ENCODE data around the gene ASB10.

Gene ASB10

DNA sequence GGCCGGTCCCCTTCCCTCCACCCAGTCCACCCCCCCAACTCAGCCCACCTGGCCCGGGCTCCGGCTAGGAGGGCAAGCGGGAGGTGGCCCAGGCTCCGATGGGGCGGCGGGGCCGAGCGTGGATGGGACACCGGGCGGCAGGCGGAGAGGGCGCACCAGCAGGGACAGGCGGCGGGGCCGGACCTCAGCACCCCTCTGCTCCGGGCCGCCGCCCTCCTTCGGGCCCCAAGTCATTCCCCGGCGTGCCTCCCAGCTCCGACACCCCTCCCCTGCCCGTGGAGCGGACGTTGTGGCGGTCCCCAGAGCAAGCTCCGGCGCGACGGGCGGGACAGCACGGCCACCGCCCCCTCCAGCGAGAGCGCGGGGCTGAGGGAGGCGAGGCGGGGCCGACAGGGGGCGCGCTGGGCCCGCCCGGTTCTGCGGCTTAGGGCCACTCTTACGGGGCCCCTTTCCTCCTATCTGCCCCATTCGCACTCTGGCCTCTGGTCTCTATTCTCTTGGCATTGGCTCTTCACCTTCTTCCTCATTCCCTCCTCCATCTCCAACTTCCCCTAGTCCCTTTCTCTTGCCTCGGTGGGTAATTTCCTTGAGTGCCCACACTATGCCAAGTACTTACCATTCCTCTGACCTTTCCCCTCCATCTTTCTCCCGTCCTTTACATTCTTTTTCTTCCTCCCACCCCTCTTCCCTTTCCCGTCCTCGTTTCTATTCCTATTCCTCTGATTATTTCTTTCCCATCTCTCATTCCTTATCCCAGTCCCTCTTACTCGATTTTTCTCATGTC, 18.9 kb downstream of the ASB10 start:
- Mint-ChIP-seq H3K4me3 (peak overlapping the region; percentile 75), H3K27ac (no peak overlapping the region), H3K36me3 (no peaks in the 10 kb centered on the region), H3K27me3 (peaks cover 48% of the 10 kb centered on the region), H3K4me1 (peaks cover 22% of the 10 kb centered on the region), H3K9me3 (no peaks in the 10 kb centered on the region)
- peak; percentile 80 for ATAC-seq

DNA sequence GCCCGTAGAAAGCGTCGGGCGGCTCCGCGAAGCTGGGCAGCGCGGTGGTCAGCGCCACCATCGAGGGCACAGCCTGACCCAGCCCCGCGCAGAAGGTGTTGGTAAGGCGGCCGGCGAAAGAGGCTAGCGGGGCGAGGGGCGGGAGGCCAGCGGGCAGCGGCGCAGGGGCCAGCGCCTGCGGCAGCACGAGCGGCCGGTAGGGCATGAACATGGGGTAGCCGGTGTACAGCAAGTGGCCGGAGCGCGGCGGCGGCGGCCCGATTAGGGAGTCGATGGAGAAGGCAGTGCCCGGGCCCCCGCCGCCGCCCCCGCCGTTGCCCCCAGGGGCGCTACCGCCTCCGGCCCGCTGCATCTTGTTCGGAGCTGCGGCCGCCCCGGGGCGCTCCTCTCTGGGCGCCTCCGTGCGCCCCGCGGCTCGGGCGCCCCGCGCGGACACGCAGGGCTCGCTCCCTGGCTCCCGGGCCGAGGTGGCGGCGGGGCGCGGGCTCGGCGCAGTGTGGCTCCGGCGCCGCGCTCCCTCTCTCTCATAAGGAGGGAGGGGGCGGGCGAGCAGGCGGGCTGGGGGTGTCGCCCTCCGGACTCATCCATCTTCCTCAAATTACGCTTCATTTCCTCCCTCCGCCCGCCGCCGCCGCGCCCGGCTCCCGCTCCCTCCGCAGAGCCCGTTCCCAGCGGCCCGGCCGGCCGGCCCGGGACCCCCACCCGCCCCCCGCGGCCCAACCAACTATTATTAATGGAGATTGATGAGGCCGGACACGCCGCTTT, 19.7 kb downstream of the ASB10 start, which contains the start of gene GBX1:
GBX1 (minus strand) TSS at position 498 of the 765 bp plus-strand sequence; CDS start at position 352, 146 bp downstream.
- H3K9me3 Mint-ChIP-seq: no peaks in the 10 kb centered on the region
- peak within 1 kb of the TSS; percentile 75 for H3K4me3 Mint-ChIP-seq
- peaks cover 40% of the 10 kb centered on the region for H3K27me3 Mint-ChIP-seq
- ATAC-seq: peak; percentile 48
- no peaks in the 10 kb centered on the region for H3K36me3 Mint-ChIP-seq
- peaks cover 16% of the 10 kb centered on the region for H3K4me1 Mint-ChIP-seq
- H3K27ac Mint-ChIP-seq: no peak within 1 kb of the TSS

DNA sequence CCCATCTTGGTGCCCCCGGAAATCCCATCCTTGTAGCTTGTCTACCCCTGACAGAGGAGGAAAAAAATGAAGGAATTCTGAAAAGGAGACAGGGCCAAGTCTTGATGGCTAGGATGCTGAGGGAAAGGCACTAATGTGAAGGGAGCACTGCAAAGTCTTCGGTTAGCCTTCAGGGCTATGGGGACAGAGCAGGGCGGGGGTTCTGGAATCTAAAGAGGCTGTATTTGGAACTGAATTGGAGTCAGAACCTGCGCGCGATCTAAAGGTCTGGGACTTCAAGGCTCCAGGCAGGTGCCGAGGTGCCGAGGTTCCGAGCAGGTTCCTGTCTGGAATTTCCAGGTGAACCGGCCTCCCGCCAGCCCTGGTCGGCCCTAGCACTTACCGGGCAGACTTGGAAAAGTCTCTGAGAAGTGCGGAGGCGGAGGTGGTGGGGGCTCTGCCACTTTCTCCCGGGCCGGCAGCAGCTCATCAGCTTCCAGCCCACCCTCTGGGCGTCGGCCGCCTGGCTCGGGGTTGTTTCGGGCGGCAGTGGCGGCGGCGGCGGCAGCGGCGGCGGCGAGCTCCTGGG, 20.3 kb downstream of the ASB10 start:
- peaks cover 33% of the 10 kb centered on the region for H3K27me3 Mint-ChIP-seq
- no peaks in the 10 kb centered on the region for H3K36me3 Mint-ChIP-seq
- ATAC-seq: no peak
- H3K9me3 Mint-ChIP-seq: no peaks in the 10 kb centered on the region
- peak overlapping the region; percentile 42 for H3K4me3 Mint-ChIP-seq
- peaks cover 14% of the 10 kb centered on the region for H3K4me1 Mint-ChIP-seq
- H3K27ac Mint-ChIP-seq: no peak overlapping the region

DNA sequence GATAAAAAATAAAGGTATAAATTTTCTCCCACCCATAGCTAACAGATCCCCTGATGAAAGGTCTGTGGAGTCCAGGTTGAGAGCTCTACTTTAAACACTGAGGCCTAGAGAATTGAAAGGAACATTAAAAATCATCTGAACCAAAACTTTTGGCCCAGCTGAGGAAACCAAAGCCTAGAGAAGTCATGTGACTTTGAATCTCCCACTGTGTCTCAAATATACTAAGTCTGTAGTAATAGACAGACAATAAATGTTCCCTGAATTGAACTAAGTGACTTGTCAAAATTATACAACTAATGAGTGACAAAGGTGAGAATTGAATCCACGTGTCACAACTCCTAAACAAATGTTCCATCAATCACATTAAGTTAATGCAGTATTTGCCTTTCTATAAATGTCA, 25.3 kb downstream of the ASB10 start:
- Mint-ChIP-seq H3K4me3 (no peak overlapping the region), H3K27ac (no peak overlapping the region), H3K9me3 (no peaks in the 10 kb centered on the region), H3K4me1 (peaks cover 4% of the 10 kb centered on the region), H3K36me3 (no peaks in the 10 kb centered on the region), H3K27me3 (no peaks in the 10 kb centered on the region)
- ATAC-seq: no peak

DNA sequence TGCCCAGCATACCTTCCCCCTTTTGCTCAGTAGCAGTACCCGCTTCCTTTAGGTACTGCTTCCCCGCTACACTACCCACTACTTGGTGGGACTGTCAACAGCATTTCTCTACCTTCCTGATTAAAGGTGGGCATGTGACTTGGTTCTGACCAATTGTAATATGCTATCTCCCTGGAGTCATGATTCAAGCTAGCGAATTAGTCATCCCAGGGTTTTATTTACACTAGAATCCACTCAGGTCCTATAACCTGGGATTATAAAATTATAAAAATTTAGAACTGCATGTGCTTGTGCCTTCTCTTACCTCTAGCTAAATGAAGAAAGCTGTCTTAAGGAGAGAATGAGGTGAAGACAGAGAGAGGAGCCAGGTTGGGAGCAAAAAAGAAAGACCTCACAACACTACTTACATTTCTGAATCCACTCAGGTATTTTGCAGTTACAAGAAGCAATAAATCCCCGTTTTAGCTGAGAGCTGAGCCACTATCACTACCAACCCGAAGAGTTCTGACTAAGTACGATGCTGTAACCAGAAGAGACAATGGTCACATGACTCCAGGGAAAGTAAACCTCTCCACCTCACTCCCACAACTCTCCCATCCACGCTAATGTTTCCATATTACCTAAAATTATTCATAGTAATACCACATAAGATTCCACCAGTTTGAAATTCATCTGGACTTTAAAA, 29.3 kb downstream of the ASB10 start:
- no peak overlapping the region for H3K4me3 Mint-ChIP-seq
- H3K4me1 Mint-ChIP-seq: no peaks in the 10 kb centered on the region
- H3K27me3 Mint-ChIP-seq: peaks cover 14% of the 10 kb centered on the region
- no peaks in the 10 kb centered on the region for H3K36me3 Mint-ChIP-seq
- no peak for ATAC-seq
- H3K27ac Mint-ChIP-seq: no peak overlapping the region
- H3K9me3 Mint-ChIP-seq: no peaks in the 10 kb centered on the region

DNA sequence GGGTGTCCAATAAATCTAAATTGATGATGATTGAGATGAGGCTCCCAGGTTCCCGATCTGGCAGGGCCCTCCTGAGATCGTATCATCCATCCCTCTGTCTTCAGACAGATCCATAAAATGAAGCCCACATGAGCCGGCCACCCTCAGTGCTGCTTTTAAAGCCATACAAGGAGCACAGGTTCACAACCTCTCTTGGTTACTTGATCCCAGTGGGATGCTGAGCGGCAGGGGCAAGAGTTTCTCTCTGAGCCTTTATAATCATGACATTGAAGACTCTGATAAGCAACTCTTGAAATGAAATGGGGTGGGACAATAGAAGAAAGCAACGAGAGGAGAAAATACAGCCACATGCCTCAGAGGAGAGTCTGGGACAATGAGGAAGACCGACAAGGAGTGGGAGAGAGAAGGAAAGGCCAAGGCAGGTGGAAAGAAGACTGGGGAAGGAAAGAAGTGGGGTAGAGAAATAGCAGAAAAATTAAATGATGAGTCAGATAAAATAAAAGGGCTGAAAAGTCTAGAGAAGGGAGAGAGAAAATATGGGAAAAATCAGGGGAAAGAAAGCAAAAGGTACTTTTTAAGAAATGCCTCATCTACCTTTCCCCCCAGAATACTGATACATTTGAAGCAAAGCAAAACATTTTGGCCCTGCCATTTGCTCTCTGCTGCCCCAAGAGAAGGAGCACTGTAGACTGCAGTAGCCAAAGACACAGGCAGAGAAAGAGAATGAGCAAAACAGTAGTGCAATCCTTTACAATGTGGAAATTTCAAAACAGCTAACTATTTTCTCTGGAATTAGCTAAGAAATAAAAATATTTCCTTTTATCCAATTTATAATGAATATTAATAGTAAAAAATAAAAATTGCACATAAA, 34.2 kb downstream of the ASB10 start:
- Mint-ChIP-seq H3K4me3 (no peak overlapping the region), H3K4me1 (no peaks in the 10 kb centered on the region), H3K9me3 (no peaks in the 10 kb centered on the region), H3K36me3 (no peaks in the 10 kb centered on the region), H3K27me3 (peaks cover 14% of the 10 kb centered on the region), H3K27ac (no peak overlapping the region)
- no peak for ATAC-seq

DNA sequence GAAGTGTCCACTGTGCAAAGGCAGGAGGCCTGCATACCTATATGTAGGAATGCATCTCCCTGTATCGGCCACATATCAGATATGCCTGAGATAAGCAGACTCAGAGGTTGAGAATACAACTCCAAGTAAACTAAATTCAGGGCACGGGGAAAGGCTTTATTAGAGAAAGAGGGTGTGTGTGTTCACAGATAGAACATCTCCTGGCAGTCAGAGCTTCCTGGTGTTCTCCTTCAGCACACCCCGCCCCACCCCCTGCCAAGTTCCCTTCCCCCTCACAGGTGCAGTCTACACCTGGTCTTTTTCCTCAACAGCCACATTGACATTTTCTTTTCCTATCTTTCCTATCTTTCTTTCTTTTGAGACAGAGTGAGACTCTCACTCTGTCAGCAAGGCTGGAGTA, 36.7 kb downstream of the ASB10 start:
- H3K9me3 Mint-ChIP-seq: no peaks in the 10 kb centered on the region

DNA sequence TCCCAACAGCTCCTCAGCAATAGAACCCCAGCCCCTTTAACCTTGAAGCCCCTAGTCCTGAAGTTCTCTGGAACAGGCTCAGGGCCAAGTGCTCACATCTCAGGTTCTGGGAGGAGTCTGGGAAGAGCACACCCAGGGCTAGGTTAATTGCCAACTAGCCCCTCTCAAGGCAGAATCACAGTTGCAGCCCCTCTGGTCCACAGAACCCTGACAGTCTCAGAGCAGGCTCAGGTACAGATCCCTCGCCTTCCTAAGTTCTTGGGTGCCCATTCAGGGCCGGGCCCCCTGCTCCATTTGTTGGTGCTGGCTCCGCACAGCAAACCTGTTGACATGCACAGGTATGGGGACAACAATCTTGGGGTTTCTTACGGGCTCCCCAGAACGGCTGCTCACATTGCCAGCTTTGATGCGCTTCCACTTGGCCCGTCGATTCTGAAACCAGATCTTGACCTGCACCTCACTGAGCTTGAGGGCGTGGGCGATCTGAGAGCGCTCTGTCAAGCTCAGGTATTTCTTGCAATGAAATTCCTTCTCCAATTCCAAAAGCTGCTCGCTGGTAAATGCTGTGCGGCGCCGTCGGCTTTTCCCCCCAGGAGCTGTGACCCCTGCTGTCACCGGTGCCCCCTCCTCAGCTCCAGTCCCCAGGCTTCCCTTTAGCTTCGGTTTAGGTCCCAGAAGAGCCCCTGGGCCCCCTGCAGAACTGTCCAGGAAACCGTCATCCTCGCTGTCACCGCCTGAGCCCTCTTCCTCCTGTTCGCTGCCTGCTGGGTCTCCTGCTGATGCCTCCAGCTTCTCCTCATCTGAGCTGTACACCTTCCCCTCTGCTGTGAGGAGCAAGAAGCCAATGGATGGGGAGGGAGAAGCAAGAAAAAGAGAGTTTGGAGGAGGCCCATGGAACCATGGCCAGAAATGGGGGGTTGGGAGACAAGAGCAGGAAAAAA, 38.5 kb downstream of the ASB10 start:
- H3K36me3 Mint-ChIP-seq: peaks cover 11% of the 10 kb centered on the region
- no peaks in the 10 kb centered on the region for H3K4me1 Mint-ChIP-seq
- ATAC-seq: no peak
- no peaks in the 10 kb centered on the region for H3K27me3 Mint-ChIP-seq
- H3K4me3 Mint-ChIP-seq: no peak overlapping the region
- no peak overlapping the region for H3K27ac Mint-ChIP-seq
- H3K9me3 Mint-ChIP-seq: no peaks in the 10 kb centered on the region

More for the DNA sequence above, 36.7 kb downstream of the ASB10 start:
- H3K27ac Mint-ChIP-seq: no peak overlapping the region
- ATAC-seq: no peak
- no peaks in the 10 kb centered on the region for H3K36me3 Mint-ChIP-seq
- peaks cover 8% of the 10 kb centered on the region for H3K27me3 Mint-ChIP-seq
- no peaks in the 10 kb centered on the region for H3K4me1 Mint-ChIP-seq
- no peak overlapping the region for H3K4me3 Mint-ChIP-seq

DNA sequence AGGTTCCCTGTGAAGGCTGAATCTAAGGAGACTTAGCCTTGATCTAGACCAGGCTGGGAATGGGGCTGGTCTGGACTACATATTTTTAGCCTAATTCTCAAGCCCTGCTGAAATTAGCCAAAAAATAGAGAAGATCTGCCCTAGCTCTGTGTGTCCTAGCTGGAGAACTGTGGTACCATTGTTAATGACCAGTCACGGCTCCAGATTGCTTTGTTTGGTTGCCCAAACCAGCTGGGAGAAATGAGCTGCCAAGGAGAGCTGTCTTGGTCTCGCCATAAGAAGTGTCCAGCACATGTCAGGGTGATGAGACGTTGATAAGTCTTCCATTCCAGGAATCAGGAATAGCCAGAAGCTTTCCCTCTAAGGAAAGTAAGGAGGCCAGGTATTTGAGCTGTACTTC, 40.3 kb downstream of the ASB10 start:
- H3K27ac Mint-ChIP-seq: no peak overlapping the region
- no peaks in the 10 kb centered on the region for H3K27me3 Mint-ChIP-seq
- H3K4me3 Mint-ChIP-seq: no peak overlapping the region
- peaks cover 29% of the 10 kb centered on the region for H3K36me3 Mint-ChIP-seq
- no peak for ATAC-seq
- H3K4me1 Mint-ChIP-seq: no peaks in the 10 kb centered on the region
- no peaks in the 10 kb centered on the region for H3K9me3 Mint-ChIP-seq

DNA sequence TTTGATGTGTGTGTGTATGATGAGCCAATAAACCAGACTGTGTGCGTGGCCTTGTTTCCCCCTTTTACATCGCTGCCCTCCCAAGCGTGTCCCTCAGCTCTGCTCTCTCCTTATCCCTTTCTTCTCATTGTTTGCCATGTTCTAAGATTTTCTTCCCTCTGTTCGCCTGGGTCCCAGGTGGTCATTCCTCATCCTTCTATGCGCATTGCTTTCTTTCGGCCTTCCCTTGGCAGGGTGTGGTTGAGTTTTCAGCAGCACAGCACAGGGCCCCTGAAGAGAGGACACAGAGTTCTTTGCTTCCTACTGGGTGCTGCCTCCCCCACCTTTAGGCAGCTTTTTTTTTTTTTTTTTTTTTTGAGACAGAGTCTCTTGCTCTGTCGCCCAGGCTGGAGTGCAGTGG, 42.7 kb downstream of the ASB10 start:
- peaks cover 39% of the 10 kb centered on the region for H3K36me3 Mint-ChIP-seq
- no peaks in the 10 kb centered on the region for H3K4me1 Mint-ChIP-seq
- ATAC-seq: no peak
- H3K27me3 Mint-ChIP-seq: no peaks in the 10 kb centered on the region
- H3K4me3 Mint-ChIP-seq: no peak overlapping the region
- no peak overlapping the region for H3K27ac Mint-ChIP-seq
- H3K9me3 Mint-ChIP-seq: no peaks in the 10 kb centered on the region

DNA sequence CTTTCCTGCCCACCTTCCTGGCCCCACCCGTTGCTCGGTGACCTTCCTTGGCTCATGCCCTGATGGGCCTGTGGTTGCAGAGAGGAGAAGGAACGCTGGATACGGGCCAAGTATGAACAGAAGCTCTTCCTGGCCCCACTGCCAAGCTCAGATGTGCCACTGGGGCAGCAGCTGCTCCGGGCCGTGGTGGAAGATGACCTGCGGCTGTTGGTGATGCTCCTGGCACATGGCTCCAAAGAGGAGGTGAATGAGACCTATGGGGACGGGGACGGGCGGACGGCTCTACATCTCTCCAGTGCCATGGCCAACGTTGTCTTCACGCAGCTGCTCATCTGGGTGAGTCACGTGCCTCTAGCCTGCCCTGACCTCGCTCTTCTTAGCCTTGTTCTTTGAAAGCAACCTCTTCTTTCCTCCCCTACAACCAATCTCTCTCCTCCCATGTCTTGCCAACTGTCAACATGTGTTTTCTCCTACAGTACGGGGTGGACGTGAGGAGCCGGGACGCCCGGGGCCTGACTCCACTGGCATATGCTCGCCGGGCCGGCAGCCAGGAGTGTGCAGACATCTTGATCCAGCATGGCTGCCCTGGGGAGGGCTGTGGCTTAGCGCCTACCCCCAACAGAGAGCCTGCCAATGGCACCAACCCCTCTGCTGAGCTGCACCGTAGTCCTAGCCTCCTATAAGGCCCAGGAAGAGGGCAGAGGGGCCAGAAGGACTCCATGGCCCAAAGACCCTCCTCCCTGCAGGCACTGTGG, 43.6 kb downstream of the ASB10 start:
- H3K4me3 Mint-ChIP-seq: no peak overlapping the region
- H3K9me3 Mint-ChIP-seq: no peaks in the 10 kb centered on the region
- H3K4me1 Mint-ChIP-seq: no peaks in the 10 kb centered on the region
- H3K27ac Mint-ChIP-seq: no peak overlapping the region
- H3K27me3 Mint-ChIP-seq: no peaks in the 10 kb centered on the region
- peaks cover 45% of the 10 kb centered on the region for H3K36me3 Mint-ChIP-seq
- no peak for ATAC-seq

DNA sequence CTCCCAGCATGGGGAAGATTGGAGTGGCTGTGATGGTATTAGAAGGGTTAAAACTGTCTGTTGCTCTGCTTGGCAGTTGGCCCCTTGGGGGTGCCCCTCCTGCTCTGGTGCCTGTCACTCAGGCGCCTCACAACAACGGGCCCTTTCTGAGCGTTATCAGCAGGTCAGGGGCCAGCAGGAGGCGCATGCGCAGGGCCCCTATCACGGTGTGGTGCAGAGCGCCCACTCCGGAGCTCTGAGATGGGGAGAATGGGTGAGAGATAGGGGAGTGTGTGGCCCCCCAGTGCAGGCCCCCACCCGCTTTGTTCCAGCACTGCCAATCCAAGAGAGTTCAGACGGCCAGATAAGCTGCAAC, 44.4 kb downstream of the ASB10 start:
- H3K36me3 Mint-ChIP-seq: peaks cover 45% of the 10 kb centered on the region
- no peak overlapping the region for H3K27ac Mint-ChIP-seq
- H3K27me3 Mint-ChIP-seq: no peaks in the 10 kb centered on the region
- no peak for ATAC-seq
- no peak overlapping the region for H3K4me3 Mint-ChIP-seq
- no peaks in the 10 kb centered on the region for H3K9me3 Mint-ChIP-seq
- H3K4me1 Mint-ChIP-seq: no peaks in the 10 kb centered on the region
